Right renal pelvis (tissue), 4 donors: ENCODE results near the gene C13orf46. TPM values are rescaled to one million over a fixed set of nuclear protein-coding genes. Genes with fewer than 3 reads are reported as not detected.

Experiments
- DNase-seq, 4 donors: peaks; one replicate each; pipeline ENCODE4 v3.0.0-alpha.2; 2013; ENCODE audit warnings: low read depth in 4 of 4, low spot score in 3 of 4, missing footprints in 1 of 4
- polyA plus RNA-seq, 4 donors: library from polyadenylated mRNA; unstranded; fragments of 120-200 nt; gene quantifications; one replicate each; pipeline ENCODE4 v1.2.1, GENCODE V29; 2013; ENCODE audit not compliant: insufficient read length in 4 of 4

C13orf46 gene
- polyA plus RNA-seq, 4 donors: 0.13 to 0.16 (median 0.15) TPM

DNA sequence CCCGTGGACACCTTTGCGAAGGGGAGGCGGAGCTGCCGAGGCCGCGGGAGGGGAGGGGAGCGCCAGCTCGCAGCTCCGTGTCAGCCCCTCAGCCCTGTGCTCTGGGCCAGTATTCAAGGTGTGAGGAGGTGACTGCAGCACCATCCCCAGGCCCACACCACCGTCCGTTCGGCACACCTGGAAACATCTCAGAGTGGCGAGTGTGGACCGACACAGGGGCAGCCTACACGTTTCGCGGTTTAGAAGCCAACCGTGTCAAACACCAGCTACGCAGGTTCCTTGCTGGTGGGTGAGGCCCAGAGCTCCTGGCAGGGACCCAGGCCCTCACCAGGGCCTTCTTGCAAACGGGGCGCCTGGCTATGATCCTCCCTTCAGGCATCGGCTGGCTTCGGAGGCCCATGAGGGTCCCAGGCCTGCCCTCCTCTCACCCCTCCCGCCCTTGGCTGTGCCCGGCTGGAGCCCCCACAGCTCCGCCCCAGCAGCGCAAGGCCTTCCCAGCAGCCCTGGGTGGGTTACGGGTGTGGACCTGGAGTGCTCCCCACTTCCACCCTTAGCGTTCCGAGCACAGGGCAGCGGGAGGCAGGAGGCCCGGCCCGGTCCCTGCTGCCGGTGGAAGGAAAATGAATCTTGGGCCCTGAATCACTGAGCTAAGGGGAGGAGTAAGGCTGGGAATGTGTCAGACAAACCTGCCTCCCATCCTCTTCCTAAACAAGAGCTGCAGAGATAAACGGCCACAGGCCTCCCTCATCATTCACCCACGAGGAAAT lies 1.2 kb downstream of the C13orf46 start:
- DNase-seq: no peak

DNA sequence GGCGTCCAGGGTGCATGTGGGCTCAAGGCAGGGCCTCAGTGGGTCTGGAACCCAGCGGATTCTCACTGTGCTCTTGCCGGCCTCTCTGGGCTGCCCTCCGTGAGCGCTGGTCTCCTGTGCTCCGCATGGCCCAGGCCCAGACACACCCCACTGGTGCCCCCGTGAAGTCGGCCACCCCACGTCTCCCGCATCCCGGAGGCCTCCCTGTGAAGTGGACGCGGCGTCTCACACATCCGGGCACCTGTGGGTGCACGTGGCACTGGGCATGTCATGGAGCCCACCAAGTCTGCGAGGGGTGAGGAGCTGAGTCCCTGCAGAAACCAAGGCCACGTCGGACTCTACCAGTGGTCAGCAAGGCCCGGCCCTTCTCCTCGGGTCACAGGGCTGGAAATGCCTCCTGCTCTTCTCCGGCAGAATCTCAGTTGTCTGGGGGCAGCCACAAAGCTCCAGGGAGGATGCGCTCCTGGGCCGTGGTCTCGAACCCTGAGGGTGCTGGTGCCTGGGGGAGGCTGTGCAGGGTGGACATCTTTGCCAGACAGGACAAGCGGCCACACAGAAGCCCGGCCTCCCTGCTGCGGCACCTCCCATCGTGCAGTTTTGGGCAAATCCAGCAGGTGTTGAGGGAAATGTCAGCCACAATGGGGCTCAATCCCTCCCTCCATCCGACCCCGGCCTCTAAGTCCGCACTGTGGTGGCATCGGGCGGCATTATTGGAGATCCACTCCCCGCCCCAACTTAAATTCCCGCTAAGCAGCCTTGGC lies 2.2 kb downstream of the C13orf46 start:
- no peak for DNase-seq

DNA sequence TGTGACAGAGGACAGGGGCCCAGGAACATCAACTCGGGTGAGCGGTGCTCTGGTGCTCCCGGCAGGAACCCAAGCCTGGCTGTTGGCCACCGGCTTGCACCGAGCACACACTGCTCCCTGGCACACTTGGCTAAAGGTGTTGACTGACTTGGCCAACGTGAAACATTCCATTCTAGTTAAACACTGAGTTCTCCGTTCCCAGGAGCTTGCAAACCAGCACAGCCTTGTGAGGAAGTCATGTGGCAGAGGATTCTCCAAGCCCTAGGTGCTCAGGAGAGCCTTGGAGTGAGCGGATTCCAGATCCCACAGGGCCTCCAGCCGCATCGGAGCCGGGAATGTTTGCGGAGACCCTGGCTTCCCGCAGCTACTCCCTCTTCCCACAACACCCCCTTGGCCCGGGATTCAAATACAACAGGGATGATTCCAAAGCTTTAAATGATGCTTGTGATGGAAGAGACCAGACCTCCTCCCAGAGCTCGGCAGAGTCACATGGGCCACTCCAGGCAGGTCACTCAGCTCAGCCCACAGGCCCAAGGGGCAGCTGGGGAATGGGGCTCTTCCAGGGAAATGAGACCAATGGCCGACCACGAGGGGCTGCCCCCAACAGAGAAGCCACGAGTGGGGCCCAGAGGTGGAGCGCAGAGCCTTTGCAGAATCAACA lies 2.9 kb downstream of the C13orf46 start:
- no peak for DNase-seq

DNA sequence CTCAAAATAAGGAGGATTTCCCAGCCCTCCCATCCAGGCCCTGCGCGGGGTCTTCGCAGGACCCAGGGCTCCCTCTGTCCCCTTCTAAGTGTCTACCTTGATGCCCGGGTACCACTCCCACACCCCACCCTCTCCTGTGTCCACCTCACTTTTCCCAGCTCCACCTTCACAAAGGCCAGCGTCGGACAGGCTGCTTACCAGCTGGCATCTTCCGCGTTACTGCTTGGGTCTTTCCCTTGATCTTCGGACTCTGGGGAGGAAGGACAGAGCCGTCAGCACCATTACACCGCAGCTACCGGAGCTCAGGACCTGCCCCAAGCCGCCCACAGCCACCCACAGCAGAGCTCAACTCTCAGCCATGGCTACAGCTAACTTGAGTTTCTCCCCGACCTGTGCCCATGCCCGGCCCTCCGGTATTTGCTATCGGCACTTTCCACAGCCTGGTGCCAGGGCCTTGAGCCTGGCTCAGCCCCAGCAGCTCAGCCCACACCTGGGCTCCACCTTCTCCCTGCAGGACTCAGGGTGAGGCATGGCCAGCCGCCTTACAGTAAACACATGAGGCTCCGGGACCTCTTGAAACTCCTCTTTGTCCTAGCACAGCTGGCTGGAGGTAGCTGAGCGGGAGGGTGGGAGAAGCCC lies 3.8 kb downstream of the C13orf46 start:
- DNase-seq: no peak

DNA sequence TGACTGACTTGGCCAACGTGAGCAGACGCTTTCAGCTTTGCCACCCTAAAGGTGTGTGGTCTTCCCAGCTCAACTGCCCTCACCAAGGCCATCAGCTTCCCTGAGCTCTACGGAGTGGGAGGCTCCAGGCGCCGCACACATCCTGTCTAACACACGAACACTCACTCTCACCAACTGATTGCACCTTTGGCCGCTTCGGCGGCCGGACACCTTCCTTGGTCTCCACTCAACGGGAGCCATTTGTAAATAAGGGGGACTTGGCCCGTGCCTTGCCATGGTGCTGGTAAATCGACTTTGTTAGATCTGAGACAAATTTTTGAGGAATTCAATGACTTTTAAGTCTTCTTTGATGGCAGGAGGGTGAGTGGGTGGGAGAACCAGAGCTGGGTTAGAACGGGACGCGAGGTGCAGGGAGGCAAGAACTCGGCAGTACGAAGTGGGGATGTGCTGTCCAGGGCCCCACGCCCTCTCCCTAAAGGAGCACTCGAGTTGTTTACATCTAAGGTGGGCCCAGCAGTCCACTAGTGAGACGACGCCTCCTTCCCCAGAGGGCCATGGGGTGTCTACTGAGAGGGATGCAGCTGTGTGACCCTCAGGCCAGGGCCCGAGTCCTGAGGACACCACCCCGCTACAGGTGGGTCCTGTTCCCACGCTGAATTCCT lies 4.4 kb downstream of the C13orf46 start:
- no peak for DNase-seq

DNA sequence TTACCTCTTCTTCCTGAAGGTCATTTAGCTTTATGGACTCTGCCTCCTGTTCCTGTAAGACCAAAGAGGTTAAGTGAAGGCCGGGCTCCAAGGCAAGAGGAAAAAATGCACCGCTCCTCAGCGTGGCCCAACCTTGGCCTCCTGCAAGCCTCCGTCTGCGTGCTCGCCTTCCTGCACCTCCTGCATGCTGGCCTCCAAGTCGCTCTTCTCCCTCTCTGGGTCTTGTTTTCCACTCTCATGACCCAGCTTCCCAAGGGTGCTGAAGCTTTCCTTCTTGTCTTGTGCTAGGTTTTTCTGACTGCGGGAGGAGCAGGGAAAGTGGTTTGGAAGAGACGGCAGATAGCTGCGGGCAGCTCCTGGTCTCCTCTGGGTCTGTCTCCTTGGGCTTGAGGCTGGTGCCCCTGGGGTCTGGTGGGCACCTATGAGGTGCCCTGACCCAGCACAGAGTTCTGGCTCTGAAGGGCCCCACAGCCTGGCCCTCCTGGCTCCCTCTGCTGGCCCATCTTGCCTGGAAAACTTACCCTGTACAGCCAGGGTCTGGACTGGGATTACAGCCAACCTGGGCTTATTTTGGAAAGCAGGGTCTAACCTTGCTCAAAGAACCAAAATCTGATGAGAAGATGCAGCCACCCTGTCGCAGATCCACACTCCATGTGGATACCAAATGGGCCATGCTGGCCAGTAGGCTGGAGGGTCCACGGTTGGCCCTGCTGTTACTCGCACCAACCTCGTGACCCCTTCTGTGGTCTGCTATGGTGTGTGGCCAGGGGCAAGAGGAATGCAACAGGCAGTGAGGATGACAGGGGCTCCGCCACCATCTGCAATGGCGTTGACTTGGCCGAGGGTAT lies 5.2 kb downstream of the C13orf46 start:
- DNase-seq: no peak

DNA sequence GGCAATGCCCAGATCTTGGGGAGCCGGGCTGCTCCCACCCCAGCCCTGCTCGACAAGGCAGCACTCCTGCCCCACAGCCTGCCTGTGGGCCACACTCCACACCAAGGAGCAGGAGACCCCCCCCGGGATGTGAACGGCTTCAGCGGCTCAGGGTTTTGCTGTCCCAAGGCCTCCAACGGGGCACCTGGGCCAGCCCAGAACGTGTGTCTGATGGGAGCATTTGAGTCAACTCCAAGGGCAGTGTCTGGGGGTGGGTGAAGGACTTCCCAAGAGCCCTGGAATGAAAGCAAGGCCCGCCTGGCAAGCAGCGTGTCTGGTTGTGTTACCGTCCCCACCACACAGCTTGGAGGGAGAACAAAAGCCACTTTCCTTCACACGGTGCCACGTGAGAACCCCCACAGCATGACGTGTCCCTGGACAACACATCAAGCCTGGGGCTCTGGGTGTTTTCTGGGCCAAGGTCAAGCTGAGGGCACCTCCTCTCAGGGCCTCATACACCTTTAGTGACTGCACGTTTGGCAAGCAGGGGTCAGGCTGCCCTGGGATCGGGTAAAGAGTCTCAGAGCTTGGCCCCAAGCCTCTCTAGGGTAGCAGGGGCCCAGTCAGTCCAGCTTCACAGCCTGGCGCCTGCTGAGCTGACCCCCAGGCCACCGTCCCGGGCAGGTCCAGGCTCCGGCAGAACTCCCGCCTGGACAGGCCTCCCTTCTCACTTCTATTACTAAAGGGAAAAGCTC lies 6.0 kb downstream of the C13orf46 start:
- no peak for DNase-seq

DNA sequence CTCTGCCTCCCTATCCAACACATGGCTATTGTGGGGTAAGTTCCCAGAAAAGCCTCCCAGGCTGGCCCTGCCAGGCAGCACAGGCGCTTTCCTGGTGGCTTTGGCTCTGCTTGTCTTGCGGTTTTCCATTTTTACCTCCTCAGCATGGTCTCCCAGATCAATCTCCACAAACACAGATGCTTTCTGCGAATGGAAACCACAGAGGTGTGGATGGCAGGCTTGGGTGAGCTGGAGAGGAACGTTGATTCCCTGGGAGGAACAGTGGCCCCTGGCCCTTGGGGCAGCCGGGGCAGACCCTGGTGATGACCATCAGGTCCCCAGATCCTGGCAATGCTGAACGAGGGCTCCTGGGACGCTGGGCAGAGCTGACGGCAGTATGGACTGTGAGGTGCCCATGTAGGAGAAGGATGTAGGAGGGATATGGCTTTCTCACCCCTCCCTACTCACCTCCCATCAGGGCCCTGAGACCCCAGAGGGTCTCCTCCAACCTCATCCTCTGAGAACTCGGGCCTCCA lies 6.6 kb downstream of the C13orf46 start:
- DNase-seq: no peak

DNA sequence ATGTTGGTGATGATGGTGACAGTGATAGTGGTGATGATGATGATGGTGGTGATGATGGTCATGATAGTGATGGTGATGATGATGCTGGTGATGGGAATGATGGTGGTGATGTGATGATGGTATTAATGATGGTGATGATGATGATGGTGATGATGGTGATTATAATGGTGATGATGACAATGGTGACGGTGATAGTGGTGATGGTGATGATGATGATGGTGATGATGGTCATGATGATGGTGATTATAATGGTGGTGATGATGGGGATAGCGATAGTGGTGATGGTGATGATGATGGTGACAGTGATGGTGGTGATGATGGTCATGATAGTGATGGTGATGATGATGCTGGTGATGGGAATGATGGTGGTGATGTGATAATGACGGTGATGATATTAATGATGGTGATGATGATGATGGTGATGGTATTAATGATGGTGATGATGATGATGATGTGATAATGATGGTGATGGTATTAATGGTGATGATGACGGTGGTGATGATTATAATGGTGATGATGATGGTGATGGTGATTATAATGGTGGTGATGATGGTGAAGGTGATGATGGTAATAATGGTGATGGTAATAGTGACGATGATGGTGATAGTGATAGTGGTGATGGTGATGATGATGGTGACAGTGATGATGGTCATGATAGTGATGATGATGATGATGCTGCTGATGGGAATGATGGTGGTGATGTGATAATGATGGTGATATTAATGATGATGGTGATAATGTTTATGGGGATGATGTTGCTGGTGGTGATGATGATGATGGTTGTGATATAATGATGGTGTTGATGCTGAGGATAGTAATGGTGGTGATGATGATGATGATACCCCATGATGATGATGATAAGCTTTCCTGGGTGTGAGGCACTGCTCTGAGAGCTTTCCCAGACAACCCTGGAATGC lies 7.7 kb downstream of the C13orf46 start:
- no peak for DNase-seq

DNA sequence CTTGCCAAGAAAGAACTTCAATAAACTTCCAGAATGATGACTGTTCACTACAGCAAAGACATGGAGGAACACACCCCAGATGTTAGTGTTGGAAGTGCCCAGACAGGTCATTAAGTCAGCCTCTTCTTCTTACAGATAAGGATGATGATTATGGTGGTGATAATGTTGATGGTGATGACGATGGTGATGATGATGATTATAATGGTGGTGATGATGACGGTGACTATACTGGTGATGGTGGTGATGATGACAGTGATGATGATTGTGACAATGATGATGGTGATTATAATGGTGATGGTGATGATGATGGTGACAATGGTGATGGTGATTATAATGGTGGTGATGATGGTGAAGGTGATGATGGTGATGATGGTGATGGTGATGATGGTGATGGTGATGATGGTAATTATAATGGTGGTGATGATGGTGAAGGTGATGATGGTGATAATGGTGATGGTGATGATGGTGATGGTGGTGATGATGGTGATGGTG lies 8.4 kb downstream of the C13orf46 start:
- DNase-seq: no peak

DNA sequence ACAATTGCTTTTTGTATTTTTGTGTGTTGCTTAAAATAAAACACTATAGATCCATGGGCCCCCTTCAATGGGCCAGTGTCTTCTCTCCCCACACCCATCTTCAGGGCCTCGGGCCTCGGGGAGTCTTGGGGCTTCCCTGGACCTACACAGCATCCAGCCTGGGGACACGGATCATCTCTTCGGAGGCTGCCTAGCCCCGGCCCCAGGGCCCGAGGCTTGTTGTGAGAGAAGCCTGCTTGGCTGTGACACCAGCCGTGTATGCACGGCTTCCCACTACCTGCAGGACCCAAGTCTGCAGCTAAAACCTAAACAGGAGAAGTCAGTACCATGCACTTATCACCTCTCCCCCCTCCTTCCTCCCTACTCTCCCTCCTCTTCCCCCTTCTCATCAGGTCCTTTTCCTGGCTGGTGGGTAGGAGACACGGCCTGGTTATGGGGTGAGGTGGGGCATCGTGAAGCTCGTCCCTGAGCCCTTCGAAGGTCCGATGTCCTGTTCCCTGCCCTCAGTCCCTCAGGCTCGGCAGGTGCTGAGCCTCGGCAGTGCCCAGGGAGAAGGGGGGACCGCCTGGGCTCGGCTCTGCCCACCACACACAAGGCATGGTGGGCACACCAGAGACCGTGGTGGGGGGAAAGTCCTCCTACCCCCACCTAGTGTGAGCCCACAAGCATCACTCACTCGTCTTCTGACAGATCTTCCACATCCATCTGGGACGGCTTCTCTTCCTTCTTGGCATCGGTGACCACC lies 9.5 kb downstream of the C13orf46 start:
- DNase-seq: no peak

DNA sequence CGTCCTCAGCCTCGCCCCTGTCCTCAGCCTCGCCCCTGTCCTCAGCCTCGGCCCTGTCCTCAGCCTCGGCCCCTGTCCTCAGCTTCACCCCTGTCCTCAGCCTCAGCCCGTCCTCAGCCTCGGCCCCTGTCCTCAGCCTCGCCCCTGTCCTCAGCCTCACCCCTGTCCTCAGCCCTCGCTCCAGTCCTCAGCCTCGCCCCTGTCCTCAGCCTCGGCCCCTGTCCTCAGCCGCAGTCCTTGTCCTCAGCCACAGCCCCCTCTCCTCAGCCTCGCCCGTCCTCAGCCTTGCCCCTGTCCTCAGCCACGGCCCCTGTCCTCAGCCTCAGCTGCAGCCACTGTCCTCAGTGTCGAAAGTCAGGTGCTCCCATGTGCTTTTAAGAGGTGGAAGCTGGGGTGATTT lies 10.5 kb downstream of the C13orf46 start:
- no peak for DNase-seq

DNA sequence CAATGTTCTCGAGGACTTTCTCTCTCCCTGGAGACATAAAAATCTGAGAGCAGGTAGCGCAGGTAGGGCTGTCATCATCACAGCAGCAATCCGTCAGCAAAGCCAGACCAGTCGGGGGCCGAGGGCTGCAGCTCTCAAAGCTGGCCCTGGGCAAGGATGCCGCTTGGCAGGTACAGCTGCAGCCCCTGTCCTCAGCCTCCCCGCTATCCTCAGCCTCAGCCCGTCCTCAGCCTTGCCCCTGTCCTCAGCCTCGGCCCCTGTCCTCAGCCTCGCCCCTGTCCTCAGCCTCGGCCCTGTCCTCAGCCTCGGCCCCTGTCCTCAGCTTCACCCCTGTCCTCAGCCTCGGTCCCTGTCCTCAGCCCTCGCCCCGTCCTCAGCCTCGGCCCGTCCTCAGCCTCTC lies 10.9 kb downstream of the C13orf46 start:
- DNase-seq: no peak

DNA sequence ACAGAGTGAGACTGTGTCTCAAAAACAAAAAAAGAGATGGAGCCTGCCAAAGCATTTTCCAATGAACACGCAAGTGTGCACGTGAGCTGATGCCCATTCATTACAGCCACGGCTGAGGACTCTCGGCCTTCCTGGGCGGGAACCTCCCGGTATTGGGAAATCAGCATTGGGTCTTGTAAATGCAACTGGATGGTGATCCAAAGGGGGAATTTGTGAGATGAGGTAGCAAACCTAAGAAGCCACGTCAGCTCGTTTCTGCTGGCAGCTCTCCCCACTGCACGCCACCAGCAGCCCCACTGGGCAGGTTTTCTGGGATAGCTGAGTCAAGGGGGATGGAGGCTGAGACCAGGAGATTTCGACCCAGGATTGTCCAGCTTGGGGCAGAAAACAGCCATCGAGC lies 11.5 kb downstream of the C13orf46 start:
- no peak for DNase-seq

DNA sequence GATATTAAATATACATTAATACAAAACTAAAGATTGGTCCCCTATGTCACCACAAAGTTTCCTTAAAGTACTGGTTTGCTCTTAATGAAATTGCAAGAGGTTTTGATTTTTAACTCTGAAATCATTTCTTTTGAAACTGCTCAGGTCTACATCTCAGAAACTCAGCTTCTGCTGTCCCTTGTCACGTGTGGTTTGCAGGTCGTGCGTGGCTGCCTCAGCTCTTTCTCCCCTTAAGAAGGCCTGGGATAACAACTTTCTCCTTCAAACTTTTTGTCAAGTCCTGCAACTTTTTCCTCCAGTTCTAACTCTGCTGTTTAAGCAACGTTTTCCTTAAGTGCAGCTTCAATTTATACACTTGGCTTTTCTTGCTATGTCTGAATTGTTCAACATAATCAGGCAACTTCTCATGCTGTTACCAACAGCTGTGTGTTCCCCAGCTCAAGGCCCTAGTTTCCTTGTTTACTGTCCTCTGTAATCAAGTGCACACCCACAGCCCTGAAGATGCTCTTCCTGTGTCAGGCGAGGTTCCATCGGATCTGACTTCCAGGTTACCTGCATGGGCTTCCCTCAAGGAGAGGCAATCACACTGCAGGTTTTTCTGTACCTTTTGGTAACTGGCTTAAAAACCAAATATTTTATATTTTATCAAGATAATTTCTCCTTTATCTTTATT lies 13.5 kb downstream of the C13orf46 start:
- no peak for DNase-seq

DNA sequence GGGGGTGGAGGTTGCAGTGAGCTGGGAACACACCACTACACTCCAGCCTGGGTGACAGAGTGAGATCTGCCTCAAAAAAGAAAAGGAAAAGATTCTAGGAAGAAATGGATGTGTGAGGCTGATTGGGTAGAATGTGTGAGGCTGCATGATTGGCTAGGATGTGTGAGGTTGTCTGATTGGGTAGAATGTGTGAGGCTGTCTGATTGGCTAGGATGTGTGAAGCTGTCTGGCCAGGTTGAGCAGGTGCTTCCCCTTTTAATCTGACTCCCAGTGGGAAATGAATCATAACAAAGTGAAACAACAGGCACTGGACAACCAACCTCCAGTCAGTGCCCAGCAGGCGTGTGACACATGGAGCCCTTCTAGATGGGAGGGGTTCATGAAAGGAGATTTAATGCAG lies 14.7 kb downstream of the C13orf46 start:
- DNase-seq: no peak
